HCT116 (cell line): ENCODE measurements around the gene TEAD3. TPM values are rescaled to one million over a fixed set of nuclear protein-coding genes. Genes with fewer than 3 reads are reported as not detected.
A peak's percentile ranks its signal among the peaks of the same experiment; 100 is the strongest.

Experiments used
- ATAC-seq: fragments of 200-7000 bp; cut with Tn5 transposase; 2 replicates; pipeline ENCODE4 v1.9.1; 2020; ENCODE audit warnings: mild to moderate bottlenecking, moderate library complexity
- BruUV-seq: library from RNA; stranded (reverse); fragments of 400-500 nt; replicated peaks from 2 replicates; lab custom pipeline; 2021; lab: Mats Ljungman, UMichigan
- CTCF ChIA-PET: fragments of 300-600 bp; sonication (Branson Sonifier 250); formaldehyde crosslinking; loops from one replicate; lab custom pipeline; 2021; ENCODE audit warnings: antibody characterized with exemption; lab: Charles Lee
- POLR2A ChIA-PET: fragments of 300-600, 350-600 bp; sonication (Branson Sonifier 250); formaldehyde crosslinking; loops from one replicate; lab custom pipeline; 2021; ENCODE audit warnings: antibody characterized with exemption; lab: Charles Lee
- RAD21 ChIA-PET, 2 experiments: fragments of 300-600 bp; sonication (Branson Sonifier 250); formaldehyde crosslinking; loops; one replicate each; lab custom pipeline; 2023; ENCODE audit warnings: low total read pairs in 2 of 2; ENCODE audit not compliant: uncharacterized antibody in 2 of 2, unreplicated experiment in 2 of 2, low non-redundant PET in 1 of 2; lab: Charles Lee
- DNase-seq: peaks from one replicate; pipeline ENCODE4 v3.0.0-alpha.2; 2010; ENCODE audit warnings: low read depth, low spot score
- H2AFZ ChIP-seq: fragments of 200-600 bp; shearing (Covaris generic), sonication (generic); 2 replicates; pipeline ENCODE4 v1.6.1; 2017; ENCODE audit warnings: low read depth, mixed run types, mixed read lengths, antibody characterized with exemption, low read length; ENCODE audit not compliant: poor library complexity, severe bottlenecking
- H3K27ac ChIP-seq: 2 replicates; pipeline ENCODE4 v1.5.1; 2012; ENCODE audit warnings: low read depth, low read length
- H3K27me3 ChIP-seq: fragments of 200-600 bp; sonication (generic); 2 replicates; pipeline ENCODE4 v1.6.1; 2016; ENCODE audit warnings: mixed run types, low read length, mixed read lengths; ENCODE audit not compliant: insufficient read depth
- H3K36me3 ChIP-seq, 2 experiments: fragments of 200-500 bp in 1 of 2; fragments of 200-600 bp in 1 of 2; sonication (Bioruptor generic) in 1 of 2; sonication (generic) in 1 of 2; 2 replicates each; pipeline versions ENCODE4 v1.5.1 to v1.6.1; 2014 to 2016; ENCODE audit warnings: low read length in 2 of 2, inconsistent platforms in 1 of 2, mixed read lengths in 1 of 2, mixed run types in 1 of 2; ENCODE audit not compliant: insufficient read depth in 2 of 2, control insufficient read depth in 1 of 2
- H3K4me1 ChIP-seq, 2 experiments: fragments of 200-600 bp in 1 of 2; sonication (generic) in 1 of 2; 2 replicates each; pipeline versions ENCODE4 v1.5.1 to v1.6.1; 2012 to 2017; ENCODE audit warnings: low read length in 2 of 2, inconsistent platforms in 1 of 2, mild to moderate bottlenecking in 1 of 2, mixed read lengths in 1 of 2, mixed run types in 1 of 2, moderate library complexity in 1 of 2; ENCODE audit not compliant: insufficient read depth in 2 of 2, control insufficient read depth in 1 of 2
- H3K4me2 ChIP-seq: fragments of 200-600 bp; sonication (generic); 2 replicates; pipeline ENCODE4 v1.6.1; 2017; ENCODE audit warnings: mixed run types, low read length, mixed read lengths
- H3K4me3 ChIP-seq, 2 experiments: fragments of 200-600 bp in 1 of 2; sonication (generic) in 1 of 2; replicated peaks in 1 of 2; 2 replicates each; pipeline ENCODE4 v1.5.1; 2011 to 2016; ENCODE audit warnings: low read length in 2 of 2, control low read depth in 1 of 2, low read depth in 1 of 2, mild to moderate bottlenecking in 1 of 2, mixed read lengths in 1 of 2, mixed run types in 1 of 2
- H3K79me2 ChIP-seq: fragments of 200-600 bp; sonication (generic); 2 replicates; pipeline ENCODE4 v1.6.1; 2017; ENCODE audit warnings: mild to moderate bottlenecking, mixed run types, low read length, moderate library complexity, mixed read lengths; ENCODE audit not compliant: insufficient read depth
- H3K9ac ChIP-seq: fragments of 200-600 bp; sonication (generic); 2 replicates; pipeline ENCODE4 v1.6.1; 2016; ENCODE audit warnings: low read length, mixed read lengths
- H3K9me2 ChIP-seq: fragments of 200-600 bp; sonication (generic), shearing (Covaris generic); 2 replicates; pipeline ENCODE4 v1.6.1; 2017; ENCODE audit warnings: mixed run types, mild to moderate bottlenecking, moderate library complexity; ENCODE audit not compliant: insufficient read depth
- H3K9me3 ChIP-seq, 2 experiments: fragments of 200-500 bp in 1 of 2; fragments of 200-600 bp in 1 of 2; sonication (Bioruptor generic) in 1 of 2; sonication (generic) in 1 of 2; 2 replicates each; pipeline ENCODE4 v1.6.1; 2014 to 2017; ENCODE audit warnings: low read length in 2 of 2, mixed read lengths in 2 of 2, inconsistent platforms in 1 of 2, low read depth in 1 of 2, mild to moderate bottlenecking in 1 of 2, mixed run types in 1 of 2, moderate library complexity in 1 of 2; ENCODE audit not compliant: control insufficient read depth in 1 of 2, insufficient read depth in 1 of 2
- H4K20me1 ChIP-seq: fragments of 200-600 bp; sonication (generic), shearing (Covaris generic); 2 replicates; pipeline ENCODE4 v1.6.1; 2017; ENCODE audit warnings: mixed run types, mild to moderate bottlenecking, moderate library complexity; ENCODE audit not compliant: insufficient read depth
- ATF3 ChIP-seq: IDR thresholded peaks from 2 replicates; pipeline ENCODE4 v1.6.1; 2012
- CEBPB ChIP-seq: IDR thresholded peaks from 2 replicates; pipeline ENCODE4 v1.6.1; 2012; ENCODE audit warnings: low read depth
- EGR1 ChIP-seq: IDR thresholded peaks from 2 replicates; pipeline ENCODE4 v1.6.1; 2012; ENCODE audit warnings: low read depth
- ELF1 ChIP-seq: IDR thresholded peaks from 2 replicates; pipeline ENCODE4 v1.6.1; 2012; ENCODE audit warnings: low read depth, borderline replicate concordance
- JUND ChIP-seq: IDR thresholded peaks from 2 replicates; pipeline ENCODE4 v1.6.1; 2012
- MAX ChIP-seq: IDR thresholded peaks from 2 replicates; pipeline ENCODE4 v1.6.1; 2012
- POLR2AphosphoS5 ChIP-seq: IDR thresholded peaks from 2 replicates; pipeline ENCODE4 v1.6.1; 2011; ENCODE audit warnings: mild to moderate bottlenecking, low read depth, low read length, moderate library complexity
- YY1 ChIP-seq: IDR thresholded peaks from 2 replicates; pipeline ENCODE4 v1.6.1; 2011; ENCODE audit warnings: low read length, low read depth, moderate library complexity, mild to moderate bottlenecking; ENCODE audit not compliant: insufficient replicate concordance; ENCODE audit errors: extremely low read depth
- ZBTB33 ChIP-seq: IDR thresholded peaks from 2 replicates; pipeline ENCODE4 v1.6.1; 2011; ENCODE audit warnings: mild to moderate bottlenecking, low read length, moderate library complexity; ENCODE audit not compliant: insufficient replicate concordance; ENCODE audit errors: extremely low read depth
- ZFX ChIP-seq: fragments of 450-650 bp; IDR thresholded peaks from 2 replicates; pipeline ENCODE4 v1.6.1; 2017
- intact Hi-C: fragments of 100-400 bp; cut with micrococcal nuclease; formaldehyde crosslinking; loops from 2 replicates; pipeline ENCODE4 v1.10.0; 2022
- total RNA-seq: library from RNA; stranded (reverse); gene quantifications from one replicate; pipeline ENCODE4 v1.2.1, GENCODE V29; 2021; ENCODE audit not compliant: unreplicated experiment

TEAD3 gene
- total RNA-seq, 1 experiment from 2014 or later, result 21.8 TPM

- BruUV-seq, result no TSS peak
- no peaks in the 10 kb centered on the region for H3K27me3 ChIP-seq
- H3K9me3 ChIP-seq, result no peaks in the 10 kb centered on the region
- H3K4me1 ChIP-seq, result no peaks in the 10 kb centered on the region; a peak in 1 of 4 replicates
- no peaks in the 10 kb centered on the region for H3K9me2 ChIP-seq
- DNase-seq (no peak), ATAC-seq (peak; percentile 28; the same call in 1 of the 2 replicates)
- ChIA-PET RAD21 (no interaction called here), CTCF (no interaction called here), POLR2A (interaction anchor here (0.6 kb wide), 1 partner anchor 1246 kb away, joined by 3 read pairs; no protein-coding TSS in a partner anchor)
- H2AFZ ChIP-seq, result no peak overlapping the region
- TF ChIP-seq YY1 (no peak), ZFX (no peak), ZBTB33 (no peak), MAX (no peak), CEBPB (no peak), JUND (no peak), ELF1 (no peak), POLR2AphosphoS5 (no peak), EGR1 (no peak), ATF3 (no peak)
- no peak overlapping the region for H3K27ac ChIP-seq
- H4K20me1 ChIP-seq, result no peaks in the 10 kb centered on the region
- H3K9ac ChIP-seq, result no peak overlapping the region
- no peak overlapping the region for H3K4me2 ChIP-seq
- H3K79me2 ChIP-seq, result no peaks in the 10 kb centered on the region
- intact Hi-C loops, result no loop called here
- no peak overlapping the region for H3K4me3 ChIP-seq
- H3K36me3 ChIP-seq, result no peaks in the 10 kb centered on the region
Measured at GRCh38 chr6:35443341-35444030, 53.4 kb downstream of the TEAD3 start.
